ENCODE data around the gene PRLH.

Gene PRLH, protein sequence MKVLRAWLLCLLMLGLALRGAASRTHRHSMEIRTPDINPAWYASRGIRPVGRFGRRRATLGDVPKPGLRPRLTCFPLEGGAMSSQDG

DNA sequence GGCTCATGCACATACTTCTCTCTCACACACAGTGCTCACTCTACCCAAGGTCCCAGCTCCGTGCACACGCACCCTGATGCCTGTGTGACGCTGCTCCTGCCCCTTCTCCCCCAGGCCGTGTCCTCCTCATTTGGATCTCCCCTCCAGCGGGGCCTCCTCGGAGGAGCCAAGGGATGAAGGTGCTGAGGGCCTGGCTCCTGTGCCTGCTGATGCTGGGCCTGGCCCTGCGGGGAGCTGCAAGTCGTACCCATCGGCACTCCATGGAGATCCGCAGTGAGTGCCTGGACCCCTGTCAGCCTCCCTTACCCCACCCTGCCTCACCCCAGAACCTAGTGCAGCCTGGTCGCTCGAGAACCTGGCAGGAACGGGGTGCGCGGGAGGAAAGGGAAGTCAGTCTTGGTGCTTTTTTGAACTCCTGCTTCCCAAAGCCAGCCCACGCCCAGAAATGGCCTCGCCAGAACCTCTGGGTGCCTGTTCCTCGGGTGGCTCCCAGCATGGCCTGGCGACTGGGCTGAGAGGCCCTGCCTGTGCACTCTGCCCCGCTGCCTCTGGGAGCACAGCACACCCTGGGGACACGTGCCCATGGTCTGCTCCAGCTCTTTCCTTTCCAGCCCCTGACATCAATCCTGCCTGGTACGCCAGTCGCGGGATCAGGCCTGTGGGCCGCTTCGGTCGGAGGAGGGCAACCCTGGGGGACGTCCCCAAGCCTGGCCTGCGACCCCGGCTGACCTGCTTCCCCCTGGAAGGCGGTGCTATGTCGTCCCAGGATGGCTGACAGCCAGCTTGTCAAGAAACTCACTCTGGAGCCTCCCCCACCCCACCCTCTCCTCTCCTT, at the start of gene PRLH:
PRLH (plus strand) TSS at position 174 of the 835 bp plus-strand sequence; CDS start at position 174, 0 bp downstream.
- no peak for DNase-seq (ENCODE audit: low read depth)

DNA sequence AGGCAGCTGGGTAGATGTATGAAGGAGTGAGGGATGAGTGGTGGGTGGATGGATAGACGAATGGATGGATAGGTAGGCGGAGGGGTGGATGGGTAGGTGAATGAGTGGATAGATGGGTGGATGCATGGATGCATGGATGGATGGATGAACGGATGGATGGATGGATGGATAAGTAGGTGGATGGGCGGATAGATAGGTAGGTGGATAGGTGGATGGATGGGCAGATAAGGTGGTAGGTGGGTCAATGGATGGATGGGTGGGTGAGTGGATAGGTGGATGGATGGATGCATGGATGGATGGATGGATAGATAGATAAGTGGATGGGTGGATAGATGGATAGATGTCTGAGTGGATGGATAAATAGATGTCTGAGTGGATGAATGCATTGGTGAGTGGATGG, 49.2 kb upstream of the PRLH start:
- DNase-seq (ENCODE audit: low read depth), result no peak

DNA sequence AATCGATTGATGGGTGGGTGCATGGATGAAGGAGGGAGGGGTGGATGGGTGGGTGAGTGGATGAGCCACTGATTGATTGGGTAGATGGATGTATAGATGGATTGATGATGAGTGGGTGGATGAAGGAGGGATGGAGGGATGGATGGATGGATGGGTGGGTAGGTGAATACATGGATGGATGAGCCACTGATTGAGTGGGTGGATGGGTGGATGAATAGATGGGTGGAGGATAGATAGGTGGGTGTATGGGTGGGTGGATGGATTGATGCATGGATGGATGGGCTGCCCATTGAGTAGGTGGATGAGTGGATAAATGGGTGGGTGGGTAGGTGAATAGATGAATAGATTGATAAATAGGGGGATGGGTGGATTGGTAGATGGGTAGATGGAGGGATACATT, 48.4 kb upstream of the PRLH start:
- DNase-seq (ENCODE audit: low read depth), result no peak

DNA sequence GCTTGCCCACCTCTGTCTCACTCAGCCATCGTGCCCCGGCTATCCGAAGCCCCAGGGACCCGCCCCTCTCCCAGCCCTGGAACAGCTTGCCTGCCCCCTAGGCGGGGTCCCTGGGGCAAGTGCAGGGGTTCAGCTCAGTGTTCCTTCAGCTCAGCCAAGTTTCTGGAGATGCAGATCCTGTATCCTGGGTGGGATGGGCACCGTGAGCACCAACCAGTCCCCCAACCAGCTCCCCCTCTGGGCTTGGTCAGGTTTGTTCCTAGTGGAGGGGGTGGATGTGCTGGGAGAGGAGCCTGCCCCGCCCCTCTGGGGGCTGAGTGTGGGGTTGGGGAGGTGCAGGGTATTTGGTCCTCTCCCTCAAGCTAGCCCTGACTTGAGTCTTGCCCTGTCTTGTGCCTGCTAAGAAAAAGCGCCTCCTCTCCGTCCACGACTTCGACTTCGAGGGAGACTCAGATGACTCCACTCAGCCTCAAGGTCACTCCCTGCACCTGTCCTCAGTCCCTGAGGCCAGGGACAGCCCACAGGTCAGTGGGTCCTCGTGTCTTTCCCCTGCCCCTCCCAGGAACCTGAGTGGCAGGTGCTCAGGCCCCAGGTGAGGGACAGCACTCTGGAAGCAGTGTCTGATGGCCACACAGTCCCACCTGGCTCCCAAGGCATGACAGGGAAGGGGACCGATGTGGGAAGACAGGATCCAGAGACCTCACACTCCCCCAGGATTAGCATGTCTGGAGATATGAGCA, 46.7 kb upstream of the PRLH start:
- no peak for DNase-seq (ENCODE audit: low read depth)

DNA sequence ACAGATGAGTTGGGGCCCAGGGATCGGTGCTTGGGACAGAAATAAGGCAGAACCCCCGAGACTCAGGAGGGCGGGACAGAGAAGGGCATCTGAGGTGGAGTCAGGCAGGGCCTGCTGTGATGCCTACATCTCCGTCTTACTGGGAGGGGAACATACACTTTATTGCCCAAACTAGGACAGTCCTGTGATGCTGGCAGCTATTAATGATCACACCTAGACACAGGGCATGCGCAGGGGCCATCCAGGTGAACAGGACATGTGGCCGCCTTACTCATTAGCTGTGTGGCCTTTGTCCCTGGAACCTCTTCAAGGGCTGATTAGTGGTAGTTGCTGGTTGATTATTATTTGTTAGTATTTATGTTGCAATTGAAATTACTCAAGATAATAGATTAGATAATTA, 46.1 kb upstream of the PRLH start:
- DNase-seq (ENCODE audit: low read depth), result no peak

DNA sequence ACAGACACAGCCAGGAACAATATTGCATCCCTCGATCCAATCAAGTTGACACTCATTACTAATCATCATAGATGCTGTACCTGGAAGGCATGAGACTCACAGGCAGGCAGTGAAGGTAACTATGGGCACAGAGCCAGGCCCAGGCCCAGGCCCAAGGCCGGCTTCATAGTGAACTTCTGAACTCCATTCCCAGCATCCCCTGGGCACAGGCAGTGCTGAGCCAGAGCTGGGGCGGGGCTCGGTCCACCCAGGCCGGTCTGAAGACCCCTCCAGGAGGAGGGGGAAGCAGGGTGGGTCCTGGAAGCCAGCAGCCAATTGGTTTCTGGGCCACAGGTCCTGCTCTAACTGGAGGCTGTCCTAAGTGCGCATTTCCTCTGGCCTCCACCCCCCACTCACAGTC, 41.7 kb upstream of the PRLH start:
- DNase-seq (ENCODE audit: low read depth), result no peak

DNA sequence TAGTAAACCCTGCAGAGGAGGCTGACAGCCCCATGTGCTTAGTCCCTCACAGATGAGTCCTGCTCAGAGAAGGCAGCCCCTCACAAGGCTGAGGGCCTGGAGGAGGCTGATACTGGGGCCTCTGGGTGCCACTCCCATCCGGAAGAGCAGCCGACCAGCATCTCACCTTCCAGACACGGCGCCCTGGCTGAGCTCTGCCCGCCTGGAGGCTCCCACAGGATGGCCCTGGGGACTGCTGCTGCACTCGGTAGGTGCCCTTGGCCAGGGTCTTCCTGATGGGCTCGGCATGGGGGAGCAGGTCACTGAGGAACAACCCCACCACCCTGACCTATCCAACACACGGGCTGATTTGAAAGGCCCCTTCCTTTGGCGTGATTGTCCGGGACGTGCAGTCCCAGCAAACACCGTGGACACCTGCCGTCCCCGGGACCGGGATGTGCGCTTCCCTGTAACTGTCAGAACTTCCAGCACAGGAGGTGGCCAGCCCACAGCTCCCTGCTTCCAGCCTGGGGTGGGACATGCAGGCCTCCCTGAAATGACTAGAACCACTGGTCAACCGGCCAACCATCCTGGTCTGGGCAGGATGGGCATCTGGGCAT, 40.7 kb upstream of the PRLH start:
- no peak for DNase-seq (ENCODE audit: low read depth)

DNA sequence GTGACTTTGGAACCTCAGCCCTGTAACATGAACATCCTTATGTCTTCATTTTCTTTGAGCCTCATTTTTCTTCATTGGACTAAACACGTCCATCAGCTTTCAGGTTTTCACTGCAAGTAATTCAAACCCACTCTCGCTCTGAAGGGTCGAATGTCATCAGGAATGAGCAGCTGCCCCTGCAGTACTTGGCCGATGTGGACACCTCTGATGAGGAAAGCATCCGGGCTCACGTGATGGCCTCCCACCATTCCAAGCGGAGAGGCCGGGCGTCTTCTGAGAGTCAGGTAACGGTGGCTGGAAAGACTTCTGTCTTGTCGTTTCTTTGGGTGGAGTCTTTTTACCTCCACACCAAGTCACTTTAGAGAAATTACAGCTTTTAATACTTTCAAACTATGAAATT, 39.1 kb upstream of the PRLH start:
- no peak for DNase-seq (ENCODE audit: low read depth)

DNA sequence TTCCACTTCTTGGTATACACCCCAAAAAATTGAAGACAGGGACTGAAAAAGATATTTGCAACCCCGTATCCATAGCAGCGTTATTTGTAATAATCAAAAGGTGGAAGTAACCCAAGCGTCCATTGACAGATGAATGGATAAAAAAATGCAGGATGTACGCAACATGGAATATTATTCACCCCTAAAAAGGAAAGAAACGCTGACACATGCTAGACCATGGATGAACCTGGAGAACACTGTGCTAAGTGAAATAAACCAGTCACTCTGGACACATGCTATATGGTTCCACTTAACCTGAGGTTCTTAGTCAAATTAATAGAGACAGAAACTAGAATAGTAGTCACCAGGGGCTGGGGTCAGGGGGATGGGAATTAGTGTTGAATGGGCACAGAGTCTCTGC, 38.6 kb upstream of the PRLH start:
- DNase-seq (ENCODE audit: low read depth), result no peak

DNA sequence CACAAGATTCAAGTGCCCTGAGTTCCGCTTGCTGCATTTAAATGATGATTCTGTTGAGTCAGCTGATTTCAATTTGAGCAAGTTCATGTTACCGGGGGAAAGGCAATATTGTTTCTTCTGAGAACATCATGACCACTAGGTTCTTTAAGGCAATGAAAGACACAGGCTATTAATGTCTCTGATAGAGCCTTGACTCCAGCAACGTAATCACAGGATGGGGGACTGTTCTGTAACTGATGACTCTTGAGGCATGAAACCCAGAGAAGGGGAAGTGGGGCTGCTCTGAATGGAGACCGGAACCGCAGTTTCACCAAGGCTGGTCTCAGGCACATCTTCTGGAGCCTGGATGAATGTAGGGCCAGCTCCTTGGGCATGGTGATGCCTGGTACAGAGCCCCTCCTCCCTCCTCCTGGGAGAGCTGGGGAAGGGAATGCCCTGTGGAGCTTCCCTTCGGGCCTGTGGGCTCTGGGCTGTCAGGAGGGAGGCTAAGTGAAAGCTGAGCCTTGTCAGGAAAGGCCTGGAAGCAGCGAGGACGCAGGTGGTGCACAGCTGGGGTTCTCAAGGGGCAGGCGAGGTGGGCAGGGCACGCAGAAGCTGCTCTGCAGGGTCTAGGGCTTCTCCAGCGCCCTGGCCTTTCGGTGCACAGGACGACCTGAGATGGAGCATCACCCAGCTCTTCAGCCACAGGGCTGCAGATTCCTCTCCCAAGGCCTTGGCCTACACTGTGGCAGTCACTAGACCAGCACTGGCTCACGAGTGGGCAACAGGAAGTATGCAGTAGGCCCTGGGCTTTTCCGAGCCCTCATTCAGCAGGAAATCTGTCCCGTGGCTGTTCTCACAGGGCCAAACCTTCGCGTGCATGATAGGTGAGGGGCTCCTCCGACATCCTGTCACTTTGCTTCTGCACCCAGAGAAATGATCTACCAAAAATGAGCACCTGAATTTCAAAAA, 36.6 kb upstream of the PRLH start:
- DNase-seq (ENCODE audit: low read depth), result no peak

DNA sequence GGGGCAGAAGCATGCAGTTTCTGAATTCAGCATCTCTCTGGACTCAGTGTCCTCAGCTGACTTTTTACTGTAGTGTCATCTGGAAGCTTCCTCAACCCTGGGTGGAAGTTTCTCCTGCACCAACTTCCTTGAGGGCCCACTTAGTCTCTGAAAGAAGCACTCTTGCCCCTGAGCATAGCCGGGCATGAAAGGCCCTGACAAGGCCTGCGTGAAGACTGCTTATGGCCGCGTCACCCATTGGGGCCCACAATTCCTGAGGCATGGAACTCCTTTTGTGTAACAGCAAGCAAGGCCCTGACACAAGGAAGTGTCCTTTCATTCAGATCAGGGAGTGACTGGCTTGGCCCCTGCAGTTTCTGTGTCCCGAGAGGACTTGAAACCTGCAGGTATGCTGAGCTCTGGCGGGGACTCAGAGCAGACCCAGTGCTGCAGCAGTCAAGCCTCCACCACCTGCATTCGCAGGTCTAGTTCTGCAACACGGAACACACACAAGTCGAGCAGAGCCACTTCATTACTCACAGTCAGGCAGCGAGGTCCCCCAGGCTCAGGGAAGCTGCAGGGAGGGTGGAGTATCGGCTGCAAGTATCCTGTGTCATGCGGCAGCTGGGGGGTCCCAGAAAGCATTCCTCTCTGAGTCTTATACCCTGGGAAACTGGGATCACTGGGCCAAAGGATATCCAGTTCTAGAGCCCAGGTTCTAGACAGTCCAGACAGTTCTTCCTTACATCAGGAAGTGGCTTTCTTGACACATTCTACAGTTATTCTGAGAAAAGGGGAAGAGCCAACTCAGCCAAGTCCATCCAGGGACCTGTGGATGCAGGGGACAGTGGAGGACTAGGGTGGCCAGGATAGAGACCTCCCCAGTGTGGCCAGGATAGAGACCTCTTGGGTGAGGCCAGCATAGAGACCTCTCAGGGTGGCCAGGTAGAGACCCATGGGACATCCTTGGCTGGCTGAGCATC, 35.6 kb upstream of the PRLH start:
- no peak for DNase-seq (ENCODE audit: low read depth)

DNA sequence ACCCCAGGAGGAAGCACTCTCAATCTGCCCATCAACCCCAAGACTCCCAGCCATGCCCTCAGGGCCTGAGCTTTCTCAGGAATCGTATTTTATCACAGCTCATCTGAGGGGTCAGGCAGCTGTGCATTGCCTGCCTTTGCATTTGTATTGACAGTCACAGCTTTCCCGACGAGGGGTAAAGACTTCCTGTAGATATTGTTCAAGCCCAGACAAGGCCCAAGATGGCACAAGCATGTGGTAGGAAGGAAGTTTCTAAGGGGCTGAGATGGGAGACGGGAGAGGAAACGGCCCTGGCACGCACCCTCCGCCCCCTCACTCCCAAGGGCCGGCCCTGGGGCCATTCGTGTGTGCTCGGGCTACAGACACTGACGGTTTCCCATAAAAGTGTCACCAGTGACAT, 34.2 kb upstream of the PRLH start:
- no peak for DNase-seq (ENCODE audit: low read depth)

DNA sequence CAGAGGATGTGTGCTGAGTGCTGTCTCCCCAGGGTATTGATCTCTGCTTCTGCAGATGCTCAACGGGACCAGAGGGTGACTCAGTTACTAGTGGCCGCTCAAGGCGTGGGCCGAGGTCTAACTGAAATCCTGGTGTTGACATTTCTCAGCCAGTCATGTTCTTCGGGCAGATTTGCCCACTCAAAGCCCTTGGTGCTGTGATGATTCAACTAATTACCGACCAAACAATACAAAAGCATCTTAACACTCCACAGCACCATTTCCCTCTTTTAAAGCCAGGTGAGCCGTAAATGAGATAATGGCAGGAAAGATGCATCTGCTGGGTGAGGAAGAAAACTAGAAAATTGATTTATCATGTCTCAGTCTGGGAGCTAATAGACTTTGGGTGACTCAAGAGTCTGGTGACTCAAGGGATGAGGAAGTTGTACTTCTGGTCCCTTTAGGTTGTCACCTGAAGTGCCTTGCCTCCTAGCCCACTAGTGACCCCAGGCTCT, 32.7 kb upstream of the PRLH start:
- DNase-seq (ENCODE audit: low read depth), result no peak

DNA sequence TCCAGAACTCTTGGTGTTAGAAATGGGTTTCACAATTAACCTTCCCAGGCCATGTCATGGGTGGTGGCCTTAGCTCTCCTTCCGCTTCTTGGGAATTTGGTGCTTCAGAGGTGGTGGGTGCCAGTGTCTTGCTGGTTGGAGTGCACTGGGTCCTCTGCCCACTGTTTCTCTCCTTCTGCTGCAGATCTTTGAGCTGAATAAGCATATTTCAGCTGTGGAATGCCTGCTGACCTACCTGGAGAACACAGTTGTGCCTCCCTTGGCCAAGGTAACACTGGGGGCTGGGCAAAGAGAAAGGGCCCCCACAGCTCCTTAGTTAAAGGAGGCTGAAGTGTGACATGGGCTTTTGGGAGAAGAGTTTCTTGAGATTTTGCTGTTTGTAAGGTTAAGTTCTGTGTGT, 32.0 kb upstream of the PRLH start:
- no peak for DNase-seq (ENCODE audit: low read depth)

DNA sequence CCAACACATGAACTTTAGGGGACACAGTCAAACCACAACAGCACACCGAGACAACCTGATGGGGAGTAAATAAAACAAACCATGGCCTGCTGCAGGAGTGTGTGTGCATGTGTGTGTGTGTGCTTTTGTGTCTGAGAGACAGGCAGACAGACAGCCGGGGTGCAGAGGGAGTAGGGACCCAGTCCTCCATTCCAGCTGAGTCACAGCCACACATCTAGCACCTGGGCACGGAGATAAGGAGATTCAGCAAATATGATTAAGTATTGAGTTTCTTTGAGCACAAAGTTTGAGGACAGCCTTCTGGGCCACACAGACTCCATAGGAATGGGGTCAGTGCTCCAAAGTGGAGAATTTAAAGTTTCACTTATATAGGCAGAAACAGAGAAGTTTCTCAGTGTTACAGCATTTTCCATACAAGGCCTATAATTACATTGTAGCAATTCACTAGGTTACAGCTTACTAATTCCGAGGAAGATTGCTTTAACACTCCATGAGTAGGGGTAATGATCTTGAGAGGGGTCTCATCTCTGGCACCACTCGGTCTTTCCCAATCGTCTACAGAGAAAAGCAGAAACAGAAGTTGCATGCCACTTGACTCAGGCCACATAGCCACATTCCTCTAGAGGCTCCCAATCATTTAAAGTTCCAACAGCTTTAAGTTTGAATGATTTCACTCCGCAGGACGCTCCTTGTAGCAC, 30.8 kb upstream of the PRLH start:
- no peak for DNase-seq (ENCODE audit: low read depth)

DNA sequence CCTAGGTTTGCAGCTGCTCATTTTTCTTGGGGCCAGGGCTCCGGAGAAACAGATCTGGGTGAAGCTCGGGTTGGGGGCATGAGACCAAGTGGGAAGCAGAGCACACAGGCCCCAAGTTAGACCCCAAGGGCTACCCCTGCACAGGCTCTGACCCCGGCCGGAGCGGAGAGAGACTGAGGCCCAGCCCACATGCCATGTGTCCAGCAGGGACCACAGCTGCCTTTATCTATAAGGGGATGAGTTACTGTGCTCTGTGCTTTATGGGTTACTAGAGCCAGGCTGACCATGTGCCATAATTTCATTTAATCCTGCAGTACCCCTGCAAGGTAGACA, 30.3 kb upstream of the PRLH start:
- no peak for DNase-seq (ENCODE audit: low read depth)

DNA sequence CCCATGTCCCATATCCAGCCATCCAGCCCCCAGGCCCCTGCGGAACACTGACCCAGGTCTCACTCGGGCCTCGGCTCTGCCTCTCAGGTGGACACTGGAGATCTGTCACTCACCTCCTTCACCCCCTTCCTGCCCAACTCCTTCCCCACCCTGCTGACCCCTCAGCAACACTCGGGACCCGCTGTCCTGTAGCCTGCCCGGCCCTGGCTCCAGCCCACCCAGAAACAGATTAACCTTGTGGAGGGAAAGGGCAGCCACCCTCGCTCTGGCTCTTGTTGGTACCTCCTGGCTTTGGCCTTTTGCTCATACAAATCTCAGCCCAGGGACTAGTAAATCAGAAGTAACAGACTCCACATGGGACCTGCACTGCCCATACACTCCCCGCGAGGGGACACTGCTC, 29.8 kb upstream of the PRLH start:
- no peak for DNase-seq (ENCODE audit: low read depth)

DNA sequence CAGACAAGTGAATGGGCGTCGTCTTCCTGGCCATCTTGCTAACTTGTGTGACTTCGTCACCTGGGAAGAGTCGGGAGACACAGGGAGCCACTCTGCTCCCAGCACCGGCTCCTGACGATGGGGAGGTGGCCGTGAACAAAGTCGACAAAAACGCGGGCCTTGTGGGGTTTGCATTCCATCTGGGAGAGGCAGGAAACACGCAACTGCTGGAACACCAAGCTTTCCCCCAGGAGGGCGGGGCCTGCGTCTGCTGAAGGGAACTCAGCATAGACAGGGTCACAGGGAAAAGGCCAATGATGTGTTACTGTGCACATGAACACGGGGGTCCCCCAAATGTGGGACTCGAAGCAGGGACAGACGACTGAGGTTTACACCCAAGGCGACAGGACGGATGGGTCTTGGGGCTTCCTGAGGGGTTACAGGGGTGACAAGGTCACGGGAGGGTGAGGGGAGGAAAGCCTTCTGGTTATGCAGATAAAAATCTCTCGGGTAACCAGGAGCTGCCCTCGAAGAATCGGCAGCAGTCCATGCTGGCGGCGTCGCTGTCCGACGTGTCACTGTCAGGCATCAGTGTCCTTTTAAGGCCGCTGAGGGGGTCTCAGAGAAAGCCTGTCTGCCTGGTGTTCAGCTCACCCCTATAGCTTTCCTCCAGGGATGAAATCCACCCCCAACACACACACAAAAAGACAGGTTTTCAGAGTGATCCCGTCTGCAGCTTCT, 28.2 kb upstream of the PRLH start:
- DNase-seq (ENCODE audit: low read depth), result no peak

DNA sequence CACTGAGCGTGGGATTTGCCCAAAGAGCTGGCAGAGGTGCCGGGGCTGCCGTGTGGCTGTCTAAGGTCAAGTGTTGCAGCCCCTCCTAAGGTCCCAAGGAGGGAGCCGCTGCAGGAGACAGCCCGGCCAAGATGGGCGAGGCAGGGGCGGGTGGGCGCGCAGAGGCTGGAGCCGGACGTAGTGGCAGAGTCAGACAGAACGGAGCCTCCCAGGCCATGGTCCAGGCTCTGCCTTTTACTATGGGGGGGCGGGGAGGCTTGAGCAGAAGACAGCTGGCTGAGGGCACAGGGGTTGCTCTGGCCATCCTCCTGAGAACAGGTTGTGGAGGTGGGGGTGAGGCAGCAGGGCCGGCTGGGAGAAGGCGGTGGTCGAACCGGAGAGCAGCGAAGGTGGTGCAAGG, 27.5 kb upstream of the PRLH start:
- DNase-seq (ENCODE audit: low read depth), result no peak

All from stimulated activated CD8-positive, alpha-beta memory T cell treated with anti-CD3 and anti-CD28 coated beads, Interleukin-7, amount 100 ng/mL, for 24 hours (primary cell).